Lower leg skin (tissue), 3 donors: ENCODE results near the gene TAF7L.

Source experiments
- POLR2A ChIP-seq, 2 donors: fragments of 450-650 bp; IDR thresholded peaks; one replicate each; pipeline ENCODE4 v1.6.1; 2016 to 2017; ENCODE audit warnings: antibody characterized with exemption in 2 of 2, mild to moderate bottlenecking in 1 of 2, moderate library complexity in 1 of 2
- TF ChIP-seq, protein P1 (sequence below), 3 donors: fragments of 450-650 bp; IDR thresholded peaks; one replicate each; pipeline ENCODE4 v1.5.1; 2016; ENCODE audit warnings: antibody characterized with exemption in 3 of 3, mild to moderate bottlenecking in 3 of 3, moderate library complexity in 2 of 3

DNA sequence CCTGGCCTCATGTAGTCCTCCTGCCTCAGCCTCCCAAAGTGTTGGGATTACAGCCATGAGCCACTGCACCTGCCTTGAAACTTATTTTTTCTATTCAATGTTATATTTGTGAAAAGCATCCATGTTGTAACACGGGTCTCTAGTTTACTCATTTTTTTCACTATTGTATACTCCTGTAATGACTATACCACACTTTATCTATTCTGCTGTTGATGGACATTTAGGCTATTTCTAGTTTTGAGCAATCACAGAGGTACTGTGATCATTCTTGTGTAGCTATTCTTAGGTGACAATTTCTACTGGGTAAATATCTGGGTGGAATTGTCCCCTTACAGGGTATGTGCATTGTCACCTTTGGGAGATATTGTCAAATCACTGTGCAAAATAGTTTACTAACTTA is 67.9 kb downstream of the TAF7L start:
- TF ChIP-seq, protein P1, sequence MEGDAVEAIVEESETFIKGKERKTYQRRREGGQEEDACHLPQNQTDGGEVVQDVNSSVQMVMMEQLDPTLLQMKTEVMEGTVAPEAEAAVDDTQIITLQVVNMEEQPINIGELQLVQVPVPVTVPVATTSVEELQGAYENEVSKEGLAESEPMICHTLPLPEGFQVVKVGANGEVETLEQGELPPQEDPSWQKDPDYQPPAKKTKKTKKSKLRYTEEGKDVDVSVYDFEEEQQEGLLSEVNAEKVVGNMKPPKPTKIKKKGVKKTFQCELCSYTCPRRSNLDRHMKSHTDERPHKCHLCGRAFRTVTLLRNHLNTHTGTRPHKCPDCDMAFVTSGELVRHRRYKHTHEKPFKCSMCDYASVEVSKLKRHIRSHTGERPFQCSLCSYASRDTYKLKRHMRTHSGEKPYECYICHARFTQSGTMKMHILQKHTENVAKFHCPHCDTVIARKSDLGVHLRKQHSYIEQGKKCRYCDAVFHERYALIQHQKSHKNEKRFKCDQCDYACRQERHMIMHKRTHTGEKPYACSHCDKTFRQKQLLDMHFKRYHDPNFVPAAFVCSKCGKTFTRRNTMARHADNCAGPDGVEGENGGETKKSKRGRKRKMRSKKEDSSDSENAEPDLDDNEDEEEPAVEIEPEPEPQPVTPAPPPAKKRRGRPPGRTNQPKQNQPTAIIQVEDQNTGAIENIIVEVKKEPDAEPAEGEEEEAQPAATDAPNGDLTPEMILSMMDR (IDR thresholded peaks at IDR 0.05), result no peak
- TF ChIP-seq POLR2A (IDR thresholded peaks at IDR 0.05), result no peak
